HepG2 (cell line): ENCODE results near the gene CACNA1C. TPM values are rescaled to one million over a fixed set of nuclear protein-coding genes. Genes with fewer than 3 reads are reported as not detected.

Experiments used
- ATAC-seq: fragments of 200-7000 bp; cut with Tn5 transposase; 3 replicates; pipeline ENCODE4 v1.9.1; 2020; ENCODE audit warnings: mild to moderate bottlenecking, moderate library complexity
- BruUV-seq: library from RNA; stranded (reverse); fragments of 400-500 nt; replicated peaks from 2 replicates; lab custom pipeline; 2021; lab: Mats Ljungman, UMichigan
- CTCF ChIA-PET: fragments of 300-600 bp; formaldehyde crosslinking; extraction: SDS; loops from one replicate; lab custom pipeline; 2021; ENCODE audit warnings: low total read pairs, inconsistent platforms, low intra/inter-chr PET ratio; lab: Yijun Ruan, JAX
- POLR2A ChIA-PET: fragments of 350-600 bp; sonication (Branson Sonifier 250); formaldehyde crosslinking; loops from one replicate; lab custom pipeline; 2020; ENCODE audit warnings: antibody characterized with exemption, inconsistent platforms; lab: Yijun Ruan, JAX
- DNase-seq: peaks from one replicate; pipeline ENCODE4 v3.0.0-alpha.2; 2015; ENCODE audit warnings: low spot score
- FAIRE-seq: peaks from 3 replicates; lab custom pipeline; 2011; peaks lifted over from hg19 to GRCh38; lab: Jason Lieb, UNC
- H2AFZ ChIP-seq: one replicate; pipeline ENCODE4 v1.6.1; 2011; ENCODE audit warnings: low read length, inconsistent platforms
- H3K27ac ChIP-seq: fragments of 300-600 bp; 3 replicates; pipeline ENCODE4 v1.8.0; 2011; ENCODE audit warnings: mixed run types, mild to moderate bottlenecking, mixed read lengths, low read length, inconsistent platforms; ENCODE audit not compliant: insufficient read depth; ENCODE audit errors: extremely low read length
- H3K27me3 ChIP-seq, 2 experiments: fragments of 200-600 bp in 1 of 2; 2 replicates in 1 of 2; 3 replicates in 1 of 2; pipeline versions ENCODE4 v1.6.0 to v1.8.0; 2011; ENCODE audit warnings: low read length in 2 of 2, mild to moderate bottlenecking in 2 of 2, moderate library complexity in 2 of 2, inconsistent platforms in 1 of 2; ENCODE audit not compliant: insufficient read depth in 2 of 2, control insufficient read depth in 1 of 2
- H3K36me3 ChIP-seq, 2 experiments: fragments of 200-600 bp in 1 of 2; replicated peaks in 1 of 2; 2 replicates in 1 of 2; 3 replicates in 1 of 2; pipeline versions ENCODE4 v1.5.1 to v1.8.0; 2011; ENCODE audit warnings: low read length in 2 of 2, inconsistent platforms in 1 of 2; ENCODE audit not compliant: insufficient read depth in 2 of 2, control insufficient read depth in 1 of 2
- H3K4me1 ChIP-seq: 2 replicates; pipeline ENCODE4 v1.5.1; 2012; ENCODE audit warnings: low read length, inconsistent platforms; ENCODE audit not compliant: insufficient read depth
- H3K4me2 ChIP-seq: 2 replicates; pipeline ENCODE4 v1.6.0; 2011; ENCODE audit warnings: low read depth, low read length, inconsistent platforms
- H3K4me3 ChIP-seq, 3 experiments: fragments of 200-600 bp in 1 of 3; sonication (generic), shearing (Covaris generic) in 1 of 3; replicated peaks in 1 of 3; 2 replicates each; pipeline ENCODE4 v1.5.1; 2011 to 2016; ENCODE audit warnings: low read length in 3 of 3, inconsistent platforms in 2 of 3, low read depth in 2 of 3, mild to moderate bottlenecking in 2 of 3, control low read depth in 1 of 3, mixed read lengths in 1 of 3; ENCODE audit not compliant: insufficient read depth in 1 of 3
- H3K79me2 ChIP-seq: one replicate; pipeline ENCODE4 v1.6.1; 2011; ENCODE audit warnings: low read length, inconsistent platforms; ENCODE audit not compliant: insufficient read depth
- H3K9ac ChIP-seq: 2 replicates; pipeline ENCODE4 v1.6.0; 2011; ENCODE audit warnings: mild to moderate bottlenecking, low read depth, low read length, inconsistent platforms; ENCODE audit not compliant: insufficient read depth
- H3K9me3 ChIP-seq: 2 replicates; pipeline ENCODE4 v1.5.1; 2012; ENCODE audit warnings: mild to moderate bottlenecking, low read length
- H4K20me1 ChIP-seq: 2 replicates; pipeline ENCODE4 v1.6.0; 2011; ENCODE audit warnings: inconsistent platforms, mild to moderate bottlenecking, low read length, moderate library complexity; ENCODE audit not compliant: insufficient read depth
- ATRX ChIP-seq: sonication (generic); formaldehyde crosslinking; IDR thresholded peaks from 2 replicates; pipeline ENCODE4 v1.4.0; 2020; ENCODE audit warnings: missing genetic modification reagents, borderline replicate concordance
- CREB1 ChIP-seq, 2 experiments: fragments of 450-650 bp in 1 of 2; IDR thresholded peaks; 2 replicates each; pipeline ENCODE4 v1.6.1; 2016 to 2017; ENCODE audit warnings: control low read depth in 1 of 2, mild to moderate bottlenecking in 1 of 2, missing compliant biosample characterization in 1 of 2, missing genetic modification characterization in 1 of 2
- GFI1 ChIP-seq: sonication (generic); formaldehyde crosslinking; IDR thresholded peaks from 2 replicates; pipeline ENCODE4 v1.5.0; 2020; ENCODE audit warnings: missing genetic modification reagents, mild to moderate bottlenecking, borderline replicate concordance
- PCBP1 ChIP-seq: fragments of 200-400 bp; formaldehyde crosslinking; IDR thresholded peaks from 2 replicates; pipeline ENCODE4 v1.6.1; 2017; ENCODE audit warnings: mild to moderate bottlenecking, low read depth, low read length, borderline replicate concordance
- PRDM10 ChIP-seq: sonication (generic); formaldehyde crosslinking; IDR thresholded peaks from 2 replicates; pipeline ENCODE4 v1.4.0; 2020; ENCODE audit warnings: low read depth, missing genetic modification reagents
- WGBS: methylation state at CpG from one replicate; pipeline ENCODE4 v1.1.6; 2017; ENCODE audit warnings: low lambda C conversion rate; 5-methylcytosine and 5-hydroxymethylcytosine counted together
- in situ Hi-C: cut with HindIII; loops from 2 replicates; pipeline ENCODE4 v1.10.0; 2017; ENCODE audit warnings: low pct_unique_long_range_greater_than_20kb; ENCODE audit not compliant: extremely low pct_ligation_motif_present
- intact Hi-C: fragments of 100-400 bp; cut with micrococcal nuclease; formaldehyde crosslinking; loops from one replicate; pipeline ENCODE4 v1.10.0; 2022; ENCODE audit not compliant: unreplicated experiment
- polyA plus RNA-seq, 8 experiments: library from polyadenylated mRNA; depleted of rRNA in 3 of 8; stranded (reverse) in 7 of 8; unstranded in 1 of 8; fragments of >200 nt; fragmentation: Illumina TruSeq in 4 of 8; extraction: Trizol in 4 of 8; gene quantifications; 2 replicates each; pipeline versions ENCODE4 v1.2.1 to v1.2.3, GENCODE V29; 2011 to 2016; ENCODE audit warnings: low read depth in 4 of 8, missing spikeins in 1 of 8, mixed read lengths in 1 of 8; ENCODE audit not compliant: insufficient read depth in 1 of 8
- total RNA-seq, 5 experiments: library from RNA; depleted of rRNA; stranded (reverse); fragments of >200 nt; fragmentation: Illumina TruSeq; extraction: Trizol; gene quantifications; 2 replicates each; pipeline ENCODE4 v1.2.3, GENCODE V29; 2016; ENCODE audit warnings: low read depth in 1 of 5

The CACNA1C gene
- total and polyA plus RNA-seq, 2 of the 13 experiments (the other 11 are each of a cell fraction or from before 2014, with no cell fraction given) = not detected

DNA sequence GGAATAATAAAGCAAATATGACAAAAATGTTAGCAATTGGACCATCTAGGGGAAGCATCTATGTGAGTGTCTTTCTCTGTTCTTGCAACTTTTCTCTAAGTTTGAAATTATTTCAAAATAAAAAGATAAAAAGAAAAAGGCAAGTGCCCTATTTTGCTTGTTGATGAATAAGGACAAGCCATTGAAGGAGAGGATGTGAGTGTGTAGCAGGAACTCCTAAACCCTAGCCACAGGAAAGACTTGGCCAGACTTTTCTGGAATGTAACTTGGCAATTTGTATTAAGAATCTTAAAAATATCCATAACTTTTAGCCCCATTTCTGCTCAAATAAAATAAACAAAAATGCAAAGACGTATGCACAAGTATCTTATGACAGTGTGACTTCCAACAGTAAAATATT lies 279.4 kb downstream of the CACNA1C start:
- ATAC-seq (no peak), FAIRE-seq (no peak), DNase-seq (no peak)
- no TSS peak for BruUV-seq
- Histone ChIP-seq H3K27ac (no peak overlapping the region), H3K9ac (no peak overlapping the region), H3K4me3 (no peak overlapping the region), H3K27me3 (peaks cover 1 to 46% of the 10 kb centered on the region in 2 experiments; a peak in 2 of 5 replicates), H2AFZ (no peak overlapping the region), H4K20me1 (no peaks in the 10 kb centered on the region), H3K36me3 (no peaks in the 10 kb centered on the region), H3K4me2 (no peak overlapping the region), H3K4me1 (no peaks in the 10 kb centered on the region), H3K79me2 (no peaks in the 10 kb centered on the region), H3K9me3 (no peaks in the 10 kb centered on the region)
- TF ChIP-seq GFI1 (CRISPR knock-in tag) (no peak), PCBP1 (no peak), ATRX (CRISPR knock-in tag) (no peak)
- CTCF ChIA-PET = no interaction called here
- POLR2A ChIA-PET = no interaction called here
- in situ Hi-C loops (no loop called here), intact Hi-C loops (no loop called here)
- WGBS = 7% methylated on average over 1 of the region's 1 CpG

DNA sequence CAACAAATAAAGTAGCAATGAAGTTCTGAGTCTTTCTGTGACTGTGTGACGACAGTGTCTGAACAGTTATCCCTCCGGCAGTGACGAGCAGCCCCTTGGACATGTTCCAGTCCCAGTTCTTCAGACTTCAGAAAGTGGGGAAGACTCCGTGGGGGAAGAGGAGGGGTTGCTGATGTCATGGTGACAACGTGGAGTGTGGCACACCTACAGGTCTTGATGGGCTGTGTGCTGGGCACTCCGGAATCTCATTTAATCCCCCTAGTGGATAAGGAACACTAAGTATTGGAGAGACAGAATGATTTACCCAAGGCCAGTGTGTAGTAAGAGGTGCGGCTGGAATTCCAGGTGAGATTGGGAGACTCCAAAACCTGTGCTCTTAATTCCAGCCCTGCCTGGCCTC lies 280.2 kb downstream of the CACNA1C start:
- Histone ChIP-seq H3K4me3 (no peak overlapping the region), H3K4me2 (no peak overlapping the region), H3K4me1 (no peaks in the 10 kb centered on the region), H3K27ac (no peak overlapping the region), H3K36me3 (no peaks in the 10 kb centered on the region), H3K9ac (no peak overlapping the region), H4K20me1 (no peaks in the 10 kb centered on the region), H2AFZ (no peak overlapping the region), H3K79me2 (no peaks in the 10 kb centered on the region), H3K9me3 (no peaks in the 10 kb centered on the region), H3K27me3 (peaks cover 0 to 40% of the 10 kb centered on the region in 2 experiments; a peak in 2 of 5 replicates)
- DNase-seq (no peak), FAIRE-seq (no peak), ATAC-seq (no peak)
- in situ Hi-C loops = no loop called here
- CTCF ChIA-PET = no interaction called here
- no peak for TF ChIP-seq PRDM10 (CRISPR knock-in tag)
- peak; percentile 43; the same call in 1 of the 2 replicates for TF ChIP-seq CREB1 (IDR thresholded peaks at IDR 0.05)
- no peak for TF ChIP-seq CREB1 (CRISPR knock-in tag; IDR thresholded peaks at IDR 0.05)
- POLR2A ChIA-PET = no interaction called here
- WGBS = 13% methylated on average over 7 of the region's 7 CpGs
- BruUV-seq = no TSS peak
- intact Hi-C loops = no loop called here
